Glutamatergic neuron (in vitro differentiated cells): ENCODE measurements around the gene CDK14. TPM values are rescaled to one million over a fixed set of nuclear protein-coding genes. Genes with fewer than 3 reads are reported as not detected.

Source experiments
- DNase-seq: peaks from one replicate; pipeline ENCODE4 v3.0.0; 2022
- H3K27ac Mint-ChIP-seq: one replicate; pipeline ENCODE4 v1.8.0; 2020; ENCODE audit warnings: mild to moderate bottlenecking, mixed read lengths, inconsistent platforms; ENCODE audit not compliant: unreplicated experiment
- H3K27me3 Mint-ChIP-seq: one replicate; pipeline ENCODE4 v1.8.0; 2020; ENCODE audit warnings: mild to moderate bottlenecking, moderate library complexity, mixed read lengths, inconsistent platforms; ENCODE audit not compliant: unreplicated experiment
- H3K36me3 Mint-ChIP-seq: one replicate; pipeline ENCODE4 v1.8.0; 2020; ENCODE audit warnings: mild to moderate bottlenecking, mixed read lengths, inconsistent platforms; ENCODE audit not compliant: unreplicated experiment
- H3K4me1 Mint-ChIP-seq: one replicate; pipeline ENCODE4 v1.8.0; 2020; ENCODE audit warnings: mild to moderate bottlenecking, low read depth, mixed read lengths, inconsistent platforms; ENCODE audit not compliant: unreplicated experiment
- H3K4me3 Mint-ChIP-seq: one replicate; pipeline ENCODE4 v1.8.0; 2020; ENCODE audit warnings: mild to moderate bottlenecking, mixed read lengths, inconsistent platforms; ENCODE audit not compliant: unreplicated experiment
- H3K9me3 Mint-ChIP-seq: one replicate; pipeline ENCODE4 v1.8.0; 2020; ENCODE audit warnings: mild to moderate bottlenecking, moderate library complexity, mixed read lengths, inconsistent platforms; ENCODE audit not compliant: unreplicated experiment
- CTCF ChIP-seq: fragments of 200-600 bp; sonication (generic); IDR thresholded peaks from one replicate; pipeline ENCODE4 v1.5.0; 2021; ENCODE audit not compliant: partially characterized antibody, unreplicated experiment
- total RNA-seq: library from RNA; stranded (reverse); fragmentation: NEBNext Ultra II Directional; extraction: Animal tissue kit (Norgen Biotek cat#: 25700); gene quantifications from one replicate; pipeline ENCODE4 v1.2.1, GENCODE V29; 2021; ENCODE audit not compliant: unreplicated experiment

The CDK14 gene
- total RNA-seq, 1 donor from 2014 or later: 96.5 TPM

GRCh38 chr7:90858546-90858945 lies 262.4 kb downstream of the CDK14 start:
- Mint-ChIP-seq H3K36me3 (no peaks in the 10 kb centered on the region), H3K4me3 (no peak overlapping the region), H3K9me3 (peaks cover 1% of the 10 kb centered on the region), H3K27me3 (no peaks in the 10 kb centered on the region), H3K27ac (no peak overlapping the region), H3K4me1 (peaks cover 13% of the 10 kb centered on the region)
- no peak for DNase-seq
- no peak for TF ChIP-seq CTCF

GRCh38 chr7:90859521-90859920 lies 263.4 kb downstream of the CDK14 start:
- H3K9me3 Mint-ChIP-seq: peaks cover 1% of the 10 kb centered on the region
- no peaks in the 10 kb centered on the region for H3K36me3 Mint-ChIP-seq
- TF ChIP-seq CTCF: no peak

GRCh38 chr7:90864088-90864487 lies 268.0 kb downstream of the CDK14 start:
- no peak overlapping the region for H3K4me3 Mint-ChIP-seq
- H3K9me3 Mint-ChIP-seq: peaks cover 4% of the 10 kb centered on the region

More at GRCh38 chr7:90859521-90859920, 263.4 kb downstream of the CDK14 start:
- Mint-ChIP-seq H3K4me3 (no peak overlapping the region), H3K4me1 (peaks cover 13% of the 10 kb centered on the region), H3K27ac (no peak overlapping the region), H3K27me3 (no peaks in the 10 kb centered on the region)
- no peak for DNase-seq

DNA sequence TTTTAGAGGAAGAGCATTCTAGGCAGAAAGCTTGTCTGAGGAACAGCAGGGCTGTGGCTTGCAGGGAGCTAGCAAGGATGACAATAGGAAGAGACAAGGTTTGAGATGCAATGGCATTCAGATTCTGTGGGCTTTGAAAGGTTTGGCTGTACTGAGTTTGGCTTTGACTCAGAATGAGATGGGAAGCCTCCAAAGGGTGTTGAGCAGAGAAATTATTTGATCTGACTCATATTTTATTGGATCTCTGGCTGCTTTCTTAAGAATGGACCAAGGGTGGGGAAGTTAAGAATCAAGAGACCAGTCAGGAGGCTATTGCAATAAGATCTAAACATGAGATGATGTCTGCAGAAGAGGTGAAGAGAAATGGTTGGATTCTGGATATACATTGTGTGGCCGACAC lies 273.2 kb downstream of the CDK14 start:
- Mint-ChIP-seq H3K27me3 (no peaks in the 10 kb centered on the region), H3K9me3 (peaks cover 5% of the 10 kb centered on the region), H3K4me3 (no peak overlapping the region), H3K4me1 (peaks cover 2% of the 10 kb centered on the region), H3K36me3 (no peaks in the 10 kb centered on the region), H3K27ac (no peak overlapping the region)
- TF ChIP-seq CTCF: no peak
- no peak for DNase-seq

More at GRCh38 chr7:90864088-90864487, 268.0 kb downstream of the CDK14 start:
- Mint-ChIP-seq H3K27me3 (no peaks in the 10 kb centered on the region), H3K4me1 (peaks cover 3% of the 10 kb centered on the region), H3K27ac (no peak overlapping the region), H3K36me3 (no peaks in the 10 kb centered on the region)
- DNase-seq: no peak
- TF ChIP-seq CTCF: no peak

- Mint-ChIP-seq H3K9me3 (peaks cover 2% of the 10 kb centered on the region), H3K4me1 (peaks cover 20% of the 10 kb centered on the region), H3K36me3 (no peaks in the 10 kb centered on the region), H3K27ac (no peak overlapping the region), H3K27me3 (no peaks in the 10 kb centered on the region), H3K4me3 (no peak overlapping the region)
- no peak for DNase-seq
- TF ChIP-seq CTCF: no peak
Observed at GRCh38 chr7:90876701-90877100, 280.6 kb downstream of the CDK14 start.
